ENCODE data around the gene SLC25A30. TPM values are rescaled to one million over a fixed set of nuclear protein-coding genes. Genes with fewer than 3 reads are reported as not detected.
A peak's percentile ranks its signal among the peaks of the same experiment; 100 is the strongest.

The SLC25A30 gene
- total and polyA plus RNA-seq, 2 experiments from 2014 or later, result 4.5 to 10.2 TPM

GRCh38 chr13:45456196-45456972 lies 38.2 kb upstream of the SLC25A30 start:
- H3K27me3 ChIP-seq (replicated peaks; ENCODE audit: insufficient read depth), result no peaks in the 10 kb centered on the region
- no peak for TF ChIP-seq EZH2phosphoT487 (IDR thresholded peaks at IDR 0.05; ENCODE audit: insufficient read depth, low read depth)
- no peak for TF ChIP-seq EZH2 (IDR thresholded peaks at IDR 0.05; ENCODE audit: insufficient read depth, poor library complexity, severe bottlenecking)
- no peak overlapping the region for H3K4me3 ChIP-seq
- no peaks in the 10 kb centered on the region; the same call in 1 of the 2 replicates for H3F3A ChIP-seq (ENCODE audit: insufficient read depth)
- no peaks in the 10 kb centered on the region for H3K36me3 ChIP-seq (ENCODE audit: low read depth)
- no peaks in the 10 kb centered on the region for H3K9me3 ChIP-seq (ENCODE audit: low read depth)
- no peaks in the 10 kb centered on the region for H4K20me1 ChIP-seq (ENCODE audit: insufficient read depth)
- peak overlapping the region; percentile 83 for H2AFZ ChIP-seq
- H3K4me1 ChIP-seq (ENCODE audit: insufficient read depth), result peaks cover 3% of the 10 kb centered on the region
- 70 to 85% methylated on average over 2 of the region's 2 CpGs for WGBS, 2 experiments (ENCODE audit: low coverage in 1 of 2, low lambda C conversion rate in 2 of 2, missing lambda C conversion rate in 2 of 2)
- in situ Hi-C loops (cut with MboI), result no loop called here
- no peaks in the 10 kb centered on the region; the same call in 1 of the 2 replicates for H3K9me2 ChIP-seq (ENCODE audit: insufficient read depth)
- H3K27ac ChIP-seq, result no peak overlapping the region; the same call in 1 of the 2 replicates
- no peak overlapping the region for H3K4me2 ChIP-seq (ENCODE audit: unreplicated experiment)
- no peaks in the 10 kb centered on the region for H3K79me2 ChIP-seq (ENCODE audit: insufficient read depth)
- DNase-seq, result peak; percentile 72
- no peak overlapping the region for H3K9ac ChIP-seq

DNA sequence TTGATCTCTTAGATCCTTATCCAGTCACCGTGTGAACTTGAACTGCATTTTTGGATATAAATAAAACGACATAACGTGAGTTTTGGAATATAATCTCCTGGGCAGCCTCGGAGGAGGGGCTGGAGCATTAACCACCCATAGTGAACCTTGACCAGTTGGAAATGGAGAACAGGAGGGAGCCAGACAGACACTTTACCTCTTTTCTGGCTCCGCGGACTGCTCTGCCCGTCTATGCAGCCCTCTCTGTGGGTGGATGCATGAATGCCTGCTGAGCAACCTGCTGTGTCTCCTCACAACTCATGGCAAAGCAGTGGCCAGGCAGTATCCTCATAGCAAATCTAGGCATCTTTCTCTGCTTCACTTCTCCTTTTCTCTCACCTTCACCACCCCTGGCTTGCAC lies 36.0 kb upstream of the SLC25A30 start:
- in situ Hi-C loops (cut with MboI), result no loop called here
- Histone ChIP-seq H3K4me1 (ENCODE audit: insufficient read depth) (peaks cover 3% of the 10 kb centered on the region), H2AFZ (no peak overlapping the region), H3F3A (ENCODE audit: insufficient read depth) (no peaks in the 10 kb centered on the region; the same call in 1 of the 2 replicates), H3K9me3 (ENCODE audit: low read depth) (no peaks in the 10 kb centered on the region), H3K27ac (no peak overlapping the region), H3K4me2 (ENCODE audit: unreplicated experiment) (no peak overlapping the region), H3K36me3 (ENCODE audit: low read depth) (no peaks in the 10 kb centered on the region), H3K9me2 (ENCODE audit: insufficient read depth) (no peaks in the 10 kb centered on the region; the same call in 1 of the 2 replicates), H3K9ac (no peak overlapping the region), H4K20me1 (ENCODE audit: insufficient read depth) (no peaks in the 10 kb centered on the region), H3K4me3 (no peak overlapping the region), H3K27me3 (replicated peaks; ENCODE audit: insufficient read depth) (no peaks in the 10 kb centered on the region), H3K79me2 (ENCODE audit: insufficient read depth) (no peaks in the 10 kb centered on the region)
- DNase-seq, result no peak
- WGBS, 2 experiments (ENCODE audit: low coverage in 1 of 2, low lambda C conversion rate in 2 of 2, missing lambda C conversion rate in 2 of 2), result 59 to 70% methylated on average over 7 of the region's 7 CpGs
- TF ChIP-seq EZH2 (IDR thresholded peaks at IDR 0.05; ENCODE audit: insufficient read depth, poor library complexity, severe bottlenecking) (no peak), EZH2phosphoT487 (IDR thresholded peaks at IDR 0.05; ENCODE audit: insufficient read depth, low read depth) (no peak)

DNA sequence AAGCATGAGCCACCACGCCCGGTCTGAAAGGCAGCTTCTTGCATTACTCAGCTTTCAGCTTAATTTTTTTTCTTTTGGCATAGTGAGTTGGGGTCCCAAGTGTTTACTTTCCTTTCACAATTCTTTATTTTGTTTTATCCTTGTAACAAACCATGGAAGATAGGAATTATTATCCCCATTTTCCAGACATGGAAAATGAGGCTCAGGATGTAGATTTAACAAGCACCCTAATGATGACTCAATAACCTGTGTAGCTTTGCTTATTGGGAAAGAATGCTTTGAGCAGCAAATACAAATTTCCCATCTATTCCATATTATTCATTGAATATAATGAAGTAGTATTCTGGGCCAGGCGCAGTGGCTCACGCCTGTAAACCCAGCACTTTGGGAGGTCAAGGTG lies 33.1 kb upstream of the SLC25A30 start:
- DNase-seq, result peak; percentile 10
- Histone ChIP-seq H3F3A (ENCODE audit: insufficient read depth) (no peaks in the 10 kb centered on the region), H3K9me2 (ENCODE audit: insufficient read depth) (no peaks in the 10 kb centered on the region; the same call in 1 of the 2 replicates), H3K4me1 (ENCODE audit: insufficient read depth) (peaks cover under 1% of the 10 kb centered on the region; the same call in 1 of the 2 replicates), H3K27me3 (replicated peaks; ENCODE audit: insufficient read depth) (no peaks in the 10 kb centered on the region), H3K4me3 (no peak overlapping the region), H3K9ac (no peak overlapping the region), H4K20me1 (ENCODE audit: insufficient read depth) (no peaks in the 10 kb centered on the region), H3K27ac (no peak overlapping the region), H3K4me2 (ENCODE audit: unreplicated experiment) (no peak overlapping the region), H2AFZ (no peak overlapping the region), H3K9me3 (ENCODE audit: low read depth) (no peaks in the 10 kb centered on the region), H3K79me2 (ENCODE audit: insufficient read depth) (no peaks in the 10 kb centered on the region), H3K36me3 (ENCODE audit: low read depth) (no peaks in the 10 kb centered on the region)
- TF ChIP-seq EZH2phosphoT487 (IDR thresholded peaks at IDR 0.05; ENCODE audit: insufficient read depth, low read depth), result no peak
- no peak for TF ChIP-seq EZH2 (IDR thresholded peaks at IDR 0.05; ENCODE audit: insufficient read depth, poor library complexity, severe bottlenecking)
- in situ Hi-C loops (cut with MboI), result no loop called here
- WGBS, 2 experiments (ENCODE audit: low coverage in 1 of 2, low lambda C conversion rate in 2 of 2, missing lambda C conversion rate in 2 of 2), result 76 to 90% methylated on average over 4 of the region's 4 CpGs

GRCh38 chr13:45448965-45449559 lies 30.9 kb upstream of the SLC25A30 start:
- in situ Hi-C loops (cut with MboI), result no loop called here

More at GRCh38 chr13:45448965-45449559, 30.9 kb upstream of the SLC25A30 start:
- Histone ChIP-seq H3F3A (ENCODE audit: insufficient read depth) (no peaks in the 10 kb centered on the region), H3K36me3 (ENCODE audit: low read depth) (no peaks in the 10 kb centered on the region), H3K27me3 (replicated peaks; ENCODE audit: insufficient read depth) (no peaks in the 10 kb centered on the region), H4K20me1 (ENCODE audit: insufficient read depth) (no peaks in the 10 kb centered on the region), H3K9me2 (ENCODE audit: insufficient read depth) (no peaks in the 10 kb centered on the region), H3K79me2 (ENCODE audit: insufficient read depth) (no peaks in the 10 kb centered on the region), H3K27ac (no peak overlapping the region), H3K9ac (no peak overlapping the region), H2AFZ (no peak overlapping the region), H3K4me1 (ENCODE audit: insufficient read depth) (no peaks in the 10 kb centered on the region), H3K9me3 (ENCODE audit: low read depth) (no peaks in the 10 kb centered on the region), H3K4me3 (no peak overlapping the region), H3K4me2 (ENCODE audit: unreplicated experiment) (no peak overlapping the region)
- TF ChIP-seq EZH2phosphoT487 (IDR thresholded peaks at IDR 0.05; ENCODE audit: insufficient read depth, low read depth) (no peak), EZH2 (IDR thresholded peaks at IDR 0.05; ENCODE audit: insufficient read depth, poor library complexity, severe bottlenecking) (no peak)
- DNase-seq, result no peak
- WGBS, 2 experiments (ENCODE audit: low coverage in 1 of 2, low lambda C conversion rate in 2 of 2, missing lambda C conversion rate in 2 of 2), result 93% methylated on average over 1 of the region's 1 CpG

Measured in GM23248 (cell line).